Stomach (tissue), 9 donors: Measurements from ENCODE around the gene FBXW7. TPM values are rescaled to one million over a fixed set of nuclear protein-coding genes. Genes with fewer than 3 reads are reported as not detected.
A peak's percentile ranks its signal among the peaks of the same experiment; 100 is the strongest.

ENCODE experiments used
- DNase-seq, 2 donors: peaks; one replicate each; pipeline versions ENCODE4 v3.0.0 to v3.0.0-alpha.2; 2013 to 2019
- H3K27ac ChIP-seq, 5 donors: fragments of 200-600 bp in 4 of 5; sonication (generic) in 4 of 5; one replicate each; pipeline ENCODE4 v1.5.1; 2013 to 2019; ENCODE audit warnings: mild to moderate bottlenecking in 1 of 5, moderate library complexity in 1 of 5
- H3K27me3 ChIP-seq, 3 donors: fragments of 200-600 bp; sonication (generic); one replicate each; pipeline ENCODE4 v1.5.1; 2017 to 2019; ENCODE audit warnings: mixed run types in 1 of 3
- H3K36me3 ChIP-seq, 4 donors: fragments of 200-600 bp; sonication (generic); 1 replicate in 3 of 4; 2 replicates in 1 of 4; pipeline ENCODE4 v1.5.1; 2016 to 2019
- H3K4me1 ChIP-seq, 4 donors: fragments of 200-600 bp; sonication (generic); one replicate each; pipeline ENCODE4 v1.5.1; 2016 to 2019
- H3K4me3 ChIP-seq, 4 donors: fragments of 200-600 bp; sonication (generic) in 3 of 4; one replicate each; pipeline ENCODE4 v1.5.1; 2016 to 2019; ENCODE audit warnings: mild to moderate bottlenecking in 1 of 4
- H3K9me3 ChIP-seq, 4 donors: fragments of 200-600 bp; sonication (generic); one replicate each; pipeline ENCODE4 v1.5.1; 2016 to 2019
- CTCF ChIP-seq, 7 experiments: fragments of 450-650 bp in 4 of 7; fragments of 200-600 bp in 3 of 7; sonication (generic) in 3 of 7; IDR thresholded peaks; one replicate each; pipeline ENCODE4 v1.5.1; 2016 to 2019; ENCODE audit warnings: antibody characterized with exemption in 7 of 7, control low read depth in 2 of 7, mild to moderate bottlenecking in 1 of 7
- EP300 ChIP-seq: sonication (generic); formaldehyde crosslinking; IDR thresholded peaks from one replicate; pipeline ENCODE4 v1.6.1; 2017; ENCODE audit warnings: antibody characterized with exemption
- POLR2A ChIP-seq, 4 donors: fragments of 450-650 bp; IDR thresholded peaks; one replicate each; pipeline ENCODE4 v1.6.1; 2016; ENCODE audit warnings: antibody characterized with exemption in 4 of 4, control low read depth in 2 of 4, mild to moderate bottlenecking in 1 of 4, moderate library complexity in 1 of 4
- POLR2AphosphoS5 ChIP-seq, 3 donors: sonication (generic); formaldehyde crosslinking; IDR thresholded peaks; one replicate each; pipeline ENCODE4 v1.6.1; 2016; ENCODE audit warnings: antibody characterized with exemption in 3 of 3
- WGBS, 5 donors: extraction: QIAGEN DNeasy Blood & Tissue Kit in 3 of 5; methylation state at CpG; one replicate each; pipeline versions ENCODE4 v1.1.5 to v1.1.7; 2013 to 2018; 5-methylcytosine and 5-hydroxymethylcytosine counted together
- intact Hi-C: fragments of 100-400 bp; cut with DNase I; formaldehyde crosslinking; loops from one replicate; pipeline ENCODE4 v1.15.1; 2023; ENCODE audit warnings: low total_unique reads
- polyA plus RNA-seq, 3 donors: library from polyadenylated mRNA; stranded (reverse); fragments of 200-250 nt; gene quantifications; one replicate each; pipeline ENCODE4 v1.2.3, GENCODE V29; 2013
- total RNA-seq, 5 donors: library from RNA; depleted of rRNA; stranded (reverse); fragments of >200 nt; gene quantifications; one replicate each; pipeline versions ENCODE4 v1.1.0 to v1.2.3, GENCODE V29; 2014 to 2016
- donor health status: healthy with polysubstance abuse.
- donor health status: Bipolar disorder and iron deficiency.
- donor health status: healthy.

Gene FBXW7
- total and polyA plus RNA-seq, 8 donors = 8.7 to 119 (median 25.1) TPM

GRCh38 chr4:152369203-152369901 lies 166.5 kb downstream of the FBXW7 start:
- Histone ChIP-seq H3K4me3 (no peak overlapping the region), H3K4me1 (peaks cover 0 to 10% (median 0%) of the 10 kb centered on the region in 4 donors), H3K27me3 (no peaks in the 10 kb centered on the region), H3K9me3 (peaks cover 0 to 5% (median 0%) of the 10 kb centered on the region in 4 donors), H3K27ac (no peak overlapping the region), H3K36me3 (no peaks in the 10 kb centered on the region)
- DNase-seq = no peak
- intact Hi-C loops = no loop called here
- TF ChIP-seq CTCF (IDR thresholded peaks at IDR 0.05) (no peak), POLR2AphosphoS5 (IDR thresholded peaks at IDR 0.05) (no peak), POLR2A (IDR thresholded peaks at IDR 0.05) (no peak), EP300 (no peak)
- WGBS, 5 donors = 74 to 86% (median 80%) methylated on average over 8 of the region's 8 CpGs

GRCh38 chr4:152368001-152368400 lies 167.9 kb downstream of the FBXW7 start:
- H3K27me3 ChIP-seq = no peaks in the 10 kb centered on the region
- H3K4me1 ChIP-seq = peaks cover 0 to 10% (median 3%) of the 10 kb centered on the region in 4 donors
- TF ChIP-seq POLR2AphosphoS5 (IDR thresholded peaks at IDR 0.05) = no peak
- no peak for TF ChIP-seq EP300
- TF ChIP-seq POLR2A (IDR thresholded peaks at IDR 0.05) = no peak
- TF ChIP-seq CTCF (IDR thresholded peaks at IDR 0.05) = no peak
- no peak overlapping the region for H3K4me3 ChIP-seq
- WGBS, 5 donors = 85 to 90% (median 86%) methylated on average over 3 of the region's 3 CpGs
- peaks cover 0 to 5% (median 0%) of the 10 kb centered on the region in 4 donors for H3K9me3 ChIP-seq
- intact Hi-C loops = no loop called here
- no peak overlapping the region for H3K27ac ChIP-seq
- no peaks in the 10 kb centered on the region for H3K36me3 ChIP-seq
- peak in 1 of 2 donors; percentile 14 for DNase-seq

GRCh38 chr4:152364883-152365282 lies 171.0 kb downstream of the FBXW7 start:
- peaks cover 0 to 5% (median 0%) of the 10 kb centered on the region in 4 donors for H3K9me3 ChIP-seq
- H3K27ac ChIP-seq = no peak overlapping the region
- no peak overlapping the region for H3K4me3 ChIP-seq
- no peak for DNase-seq
- TF ChIP-seq POLR2AphosphoS5 (IDR thresholded peaks at IDR 0.05) (no peak), CTCF (IDR thresholded peaks at IDR 0.05) (no peak), POLR2A (IDR thresholded peaks at IDR 0.05) (no peak), EP300 (no peak)
- peaks cover 0 to 11% (median 4%) of the 10 kb centered on the region in 4 donors for H3K4me1 ChIP-seq
- H3K36me3 ChIP-seq = no peaks in the 10 kb centered on the region
- 93 to 98% (median 96%) methylated on average over 3 of the region's 3 CpGs for WGBS, 5 donors
- intact Hi-C loops = no loop called here
- no peaks in the 10 kb centered on the region for H3K27me3 ChIP-seq

GRCh38 chr4:152364383-152364782 lies 171.5 kb downstream of the FBXW7 start:
- H3K36me3 ChIP-seq = no peaks in the 10 kb centered on the region
- intact Hi-C loops = no loop called here
- peak overlapping the region in 1 of 5 donors; percentile 27 for H3K27ac ChIP-seq
- H3K27me3 ChIP-seq = no peaks in the 10 kb centered on the region
- WGBS, 5 donors = 65 to 78% (median 71%) methylated on average over 1 of the region's 1 CpG
- no peak overlapping the region for H3K4me3 ChIP-seq
- H3K9me3 ChIP-seq = peaks cover 0 to 5% (median 0%) of the 10 kb centered on the region in 4 donors
- no peak for TF ChIP-seq POLR2AphosphoS5 (IDR thresholded peaks at IDR 0.05)
- TF ChIP-seq CTCF (IDR thresholded peaks at IDR 0.05) = no peak
- no peak for TF ChIP-seq POLR2A (IDR thresholded peaks at IDR 0.05)
- no peak for TF ChIP-seq EP300
- no peak for DNase-seq
- H3K4me1 ChIP-seq = peaks cover 0 to 11% (median 4%) of the 10 kb centered on the region in 4 donors
